ENCODE measurements around the gene DPEP1. TPM values are rescaled to one million over a fixed set of nuclear protein-coding genes. Genes with fewer than 3 reads are reported as not detected.

DPEP1 gene
- total RNA-seq, 1 experiment from 2014 or later, result 1.1 TPM

- no peak overlapping the region for H3K4me3 ChIP-seq (replicated peaks in 1 of 2; ENCODE audit: low read depth in 1 of 2, low read length in 2 of 2)
- no peak overlapping the region for H3K9ac ChIP-seq (ENCODE audit: low read length)
- H4K20me1 ChIP-seq (ENCODE audit: insufficient read depth), result no peaks in the 10 kb centered on the region
- 0 out of 4 replicates have a peak, but pooled peaks cover 0 to under 1% of the 10 kb centered on the region in 2 experiments for H3K36me3 ChIP-seq (ENCODE audit: control insufficient read depth in 1 of 2, insufficient read depth in 2 of 2, low read length in 2 of 2)
- ChIA-PET CTCF (no interaction called here), RAD21 (ENCODE audit: low non-redundant PET in 1 of 2, low total read pairs in 2 of 2, uncharacterized antibody in 2 of 2, unreplicated experiment in 2 of 2) (no interaction called here), POLR2A (no interaction called here)
- no peaks in the 10 kb centered on the region for H3K9me2 ChIP-seq (ENCODE audit: insufficient read depth)
- no peak for DNase-seq (ENCODE audit: low read depth, low spot score)
- H3K9me3 ChIP-seq (ENCODE audit: control insufficient read depth in 1 of 2, insufficient read depth in 1 of 2, low read depth in 1 of 2, low read length in 2 of 2), result no peaks in the 10 kb centered on the region
- H2AFZ ChIP-seq (ENCODE audit: low read depth, low read length, poor library complexity, severe bottlenecking), result no peak overlapping the region
- intact Hi-C loops (cut with micrococcal nuclease), result no loop called here
- H3K79me2 ChIP-seq (ENCODE audit: insufficient read depth, low read length), result peaks cover 13% of the 10 kb centered on the region
- TF ChIP-seq POLR2AphosphoS5 (IDR thresholded peaks at IDR 0.05; ENCODE audit: low read depth, low read length), result no peak
- no peak for TF ChIP-seq SRF (IDR thresholded peaks at IDR 0.05; ENCODE audit: low read depth)
- no peak for TF ChIP-seq MAX (IDR thresholded peaks at IDR 0.05)
- TF ChIP-seq ZNF274 (IDR thresholded peaks at IDR 0.05; ENCODE audit: low read depth, low read length), result no peak
- TF ChIP-seq EGR1 (IDR thresholded peaks at IDR 0.05; ENCODE audit: low read depth), result no peak
- no peak for TF ChIP-seq YY1 (IDR thresholded peaks at IDR 0.05; ENCODE audit: extremely low read depth, insufficient replicate concordance, low read depth, low read length)
- TF ChIP-seq EZH2phosphoT487 (IDR thresholded peaks at IDR 0.05; ENCODE audit: borderline replicate concordance), result no peak
- no peak for TF ChIP-seq RAD21 (IDR thresholded peaks at IDR 0.05; ENCODE audit: low read depth)
- no peak for TF ChIP-seq CTCF (IDR thresholded peaks at IDR 0.05 in 2 of 3, conservative IDR thresholded peaks at IDR 0.05 in 1 of 3; ENCODE audit: borderline replicate concordance in 1 of 3, insufficient read depth in 1 of 3, low read depth in 2 of 3, low read length in 2 of 3)
- no peak for TF ChIP-seq ZFX (IDR thresholded peaks at IDR 0.05)
- TF ChIP-seq CBX3 (IDR thresholded peaks at IDR 0.05; ENCODE audit: low read depth), result no peak
- TF ChIP-seq ELF1 (IDR thresholded peaks at IDR 0.05; ENCODE audit: borderline replicate concordance, low read depth), result no peak
- TF ChIP-seq SIN3A (IDR thresholded peaks at IDR 0.05; ENCODE audit: low read depth), result no peak
- no peak for TF ChIP-seq SP1 (IDR thresholded peaks at IDR 0.05; ENCODE audit: low read depth)
- TF ChIP-seq FOSL1 (IDR thresholded peaks at IDR 0.05; ENCODE audit: low read depth), result no peak
- ATAC-seq, result no peak
- peaks cover 9 to 35% of the 10 kb centered on the region in 2 experiments for H3K4me1 ChIP-seq (ENCODE audit: control insufficient read depth in 1 of 2, insufficient read depth in 2 of 2, low read length in 2 of 2)
- H3K27ac ChIP-seq (ENCODE audit: low read depth, low read length), result no peak overlapping the region; the same call in 1 of the 2 replicates
- BruUV-seq (replicated peaks), result no TSS peak
- no peaks in the 10 kb centered on the region for H3K27me3 ChIP-seq (ENCODE audit: insufficient read depth, low read length)
- H3K4me2 ChIP-seq (ENCODE audit: low read length), result no peak overlapping the region
These were observed 41.8 kb upstream of the DPEP1 start for GRCh38 chr16:89571636-89572035.
